ENCODE results near the gene SLC35E1. TPM values are rescaled to one million over a fixed set of nuclear protein-coding genes. Genes with fewer than 3 reads are reported as not detected.
"Not testable (repeated sequence)": the region's sequence is repeated elsewhere in the genome, so short reads cannot be mapped to it uniquely, and the experiment has no call there.

SLC35E1 gene
- total RNA-seq, 2 experiments from 2014 or later = 40.6 to 43.1 TPM

DNA sequence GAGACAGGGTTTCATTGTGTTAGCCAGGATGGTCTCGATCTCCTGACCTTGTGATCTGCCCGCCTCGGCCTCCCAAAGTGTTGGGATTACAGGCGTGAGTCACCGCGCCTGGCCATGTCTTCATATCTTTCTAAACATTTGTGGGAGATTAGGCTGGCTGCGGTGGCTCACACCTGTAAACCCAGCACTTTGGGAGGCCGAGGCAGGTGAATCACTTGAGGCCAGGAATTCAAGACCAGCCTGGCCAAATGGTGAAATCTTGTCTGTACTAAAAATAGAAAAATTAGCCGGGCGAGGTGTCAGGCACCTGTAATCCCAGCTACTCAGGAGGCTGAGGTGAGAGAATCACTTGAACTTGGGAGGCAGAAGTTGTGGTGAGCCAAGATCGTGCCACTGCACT lies 66.1 kb downstream of the SLC35E1 start:
- H3K36me3 Mint-ChIP-seq (ENCODE audit: low read depth); DNase-seq; CTCF ChIA-PET; H3K27ac Mint-ChIP-seq; H3K4me1 Mint-ChIP-seq; H3K4me3 Mint-ChIP-seq; H3K9me3 Mint-ChIP-seq; H3K27me3 Mint-ChIP-seq; POLR2A ChIA-PET: not testable (repeated sequence)

DNA sequence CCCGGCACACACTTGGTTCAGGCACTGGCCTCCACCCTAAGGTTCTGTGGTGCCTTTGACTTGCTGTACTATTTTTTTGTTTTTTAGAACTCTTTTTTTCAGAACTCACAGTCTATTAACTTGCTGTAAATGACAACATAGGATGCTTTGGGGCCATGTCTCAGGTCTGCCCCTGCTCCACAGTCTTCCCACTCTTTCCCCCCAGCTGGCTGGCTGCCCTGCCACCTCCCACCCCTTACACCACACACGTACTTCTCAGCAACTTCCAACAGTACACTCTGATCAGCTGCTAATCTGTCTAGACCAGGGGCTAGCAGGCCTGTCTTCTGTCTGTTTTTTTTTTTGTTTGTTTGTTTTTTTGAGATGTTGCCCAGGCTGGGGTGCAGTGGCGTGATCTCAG lies 67.9 kb downstream of the SLC35E1 start:
- ChIA-PET CTCF (no interaction called here), POLR2A (no interaction called here)
- no peak overlapping the region for H3K27ac Mint-ChIP-seq
- no peak overlapping the region for H3K4me3 Mint-ChIP-seq
- H3K4me1 Mint-ChIP-seq = no peaks in the 10 kb centered on the region
- no peaks in the 10 kb centered on the region for H3K27me3 Mint-ChIP-seq
- DNase-seq = no peak
- no peaks in the 10 kb centered on the region for H3K9me3 Mint-ChIP-seq
- H3K36me3 Mint-ChIP-seq (ENCODE audit: low read depth) = peaks cover 2% of the 10 kb centered on the region

Other genes starting within 250 kb of the SLC35E1 start
- gene KLF2, start 247.6 kb downstream of the SLC35E1 start, total RNA-seq = 100 to 1,000 TPM; 253 to 255 TPM
- gene EPS15L1, start 100.4 kb downstream of the SLC35E1 start, total RNA-seq = 10 to 100 TPM; 33.3 to 39.1 TPM
- gene CALR3, start 76.2 kb downstream of the SLC35E1 start, total RNA-seq = not detected
- 1 to 10 TPM; 3.1 to 3.9 TPM for gene C19orf44, start 76.0 kb downstream of the SLC35E1 start, total RNA-seq
- gene CHERP, start 30.0 kb downstream of the SLC35E1 start, total RNA-seq = 10 to 100 TPM; 57.9 to 62.2 TPM
- gene MED26, start 55.8 kb upstream of the SLC35E1 start, total RNA-seq = 10 to 100 TPM; 14.6 to 15.6 TPM
- gene SMIM7, start 87.7 kb upstream of the SLC35E1 start, total RNA-seq = 10 to 100 TPM; 58.4 to 59.6 TPM
- gene TMEM38A, start 88.7 kb upstream of the SLC35E1 start, total RNA-seq = 1 to 10 TPM; 1.1 to 1.7 TPM
- gene NWD1, start 147.4 kb upstream of the SLC35E1 start, total RNA-seq = not detected

Data from activated CD4-positive, alpha-beta T cell treated with anti-CD3 and anti-CD28 coated beads, Interleukin-2, amount 10 ng/mL, durations not matched to agents 7 days and 5 days (primary cell).